Erythroblast (primary cell): Measurements from ENCODE around the gene SLC6A11.

Experiments
- DNase-seq, 2 experiments: peaks; one replicate each; lab custom pipeline; 2025; lab: John Stamatoyannopoulos, UW
- GATA1 ChIP-seq: IDR thresholded peaks from 2 replicates; pipeline ENCODE4 v1.6.1; 2011; ENCODE audit warnings: low read depth, mild to moderate bottlenecking, control low read depth, low read length, moderate library complexity
- POLR2A ChIP-seq: IDR thresholded peaks from 2 replicates; pipeline ENCODE4 v1.6.1; 2011; ENCODE audit warnings: mild to moderate bottlenecking, low read length

SLC6A11 gene

DNA sequence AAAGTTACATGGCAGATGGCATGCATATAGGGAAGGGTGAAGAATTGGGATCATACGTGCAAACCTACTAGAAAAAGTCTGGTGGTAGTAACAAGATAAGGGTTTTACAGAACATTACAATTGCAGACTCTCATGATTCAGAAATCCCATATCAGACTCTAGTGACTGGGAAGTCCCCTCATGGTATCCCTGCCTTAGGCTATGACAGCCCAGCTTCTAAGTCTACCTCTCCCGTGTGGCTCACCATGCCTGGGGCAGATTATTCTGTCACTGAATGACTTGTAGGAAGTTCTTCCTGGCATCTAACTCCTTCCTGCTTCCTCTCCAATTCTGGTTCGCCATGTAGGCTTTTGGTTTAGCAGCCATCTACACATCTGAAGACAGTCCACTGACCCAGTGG is 5.7 kb upstream of the SLC6A11 start:
- no peak for DNase-seq
- TF ChIP-seq POLR2A (no peak), GATA1 (no peak)

DNA sequence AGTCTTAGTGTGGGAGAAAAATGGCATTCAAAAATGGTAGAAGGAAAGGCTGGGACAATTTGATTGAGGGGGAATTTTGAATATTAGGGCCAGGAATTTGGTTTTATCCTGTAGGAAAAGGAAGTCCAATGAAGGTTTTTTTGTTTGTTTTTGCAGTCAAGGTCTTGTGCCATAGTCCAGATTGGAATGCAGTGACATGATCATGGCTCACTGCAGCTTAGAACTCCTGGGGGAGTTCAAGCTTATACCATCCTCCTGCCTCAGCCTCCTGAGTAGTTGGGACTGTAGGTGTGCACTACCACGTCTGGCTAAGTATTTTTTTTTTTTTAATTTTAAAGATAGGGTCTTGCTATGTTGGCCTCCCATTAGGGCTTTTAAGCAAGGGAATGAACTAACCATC is 2.6 kb upstream of the SLC6A11 start:
- no peak for DNase-seq
- no peak for TF ChIP-seq GATA1
- TF ChIP-seq POLR2A: no peak

- no peak for DNase-seq
- TF ChIP-seq GATA1 (no peak), POLR2A (no peak)
Measured at GRCh38 chr3:10814623-10815022, 1.4 kb upstream of the SLC6A11 start.

DNA sequence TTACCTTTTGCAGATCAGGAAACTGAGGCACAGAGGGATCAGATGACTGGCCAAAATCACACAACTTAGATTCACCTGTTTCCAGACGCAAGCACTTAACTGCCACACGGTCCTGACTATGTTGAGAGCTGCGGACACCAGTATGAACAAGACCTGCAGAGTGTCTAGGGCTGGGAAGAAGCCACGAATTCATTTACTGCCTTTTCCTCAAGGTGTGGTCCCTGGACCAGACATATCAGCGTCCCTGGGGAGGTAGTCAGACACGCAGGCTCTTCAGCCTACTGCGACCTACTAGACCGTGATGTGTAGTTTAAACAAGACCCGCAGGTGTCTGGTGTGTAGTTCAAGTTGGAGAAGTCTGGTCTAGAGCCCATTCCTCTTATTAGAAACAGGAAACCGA is 541 bp upstream of the SLC6A11 start:
- no peak for DNase-seq
- no peak for TF ChIP-seq GATA1
- TF ChIP-seq POLR2A: no peak

- TF ChIP-seq GATA1: no peak
- TF ChIP-seq POLR2A: no peak
- no peak for DNase-seq
Measured at GRCh38 chr3:10816863-10817253, 830 bp downstream of the SLC6A11 start.

DNA sequence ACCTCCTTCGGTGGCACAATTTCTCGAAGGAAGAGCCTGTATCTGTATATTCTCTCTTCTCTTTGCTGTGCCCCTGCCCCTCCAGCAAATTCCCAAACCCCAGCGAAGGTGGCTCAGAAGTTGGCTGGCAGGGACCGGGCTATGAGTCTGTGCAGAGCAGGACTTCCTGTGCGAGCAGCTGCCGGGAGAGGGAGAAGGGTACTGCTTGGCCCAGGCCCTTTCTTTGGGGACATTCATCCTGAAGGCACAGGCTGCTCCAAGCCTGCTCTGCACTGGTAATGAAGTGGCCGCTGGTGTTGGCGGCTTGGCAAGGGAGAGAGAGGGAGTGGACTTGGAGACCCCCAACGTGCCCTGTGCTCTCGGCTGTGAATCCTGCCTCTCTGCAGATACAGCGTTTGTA is 1.5 kb downstream of the SLC6A11 start:
- TF ChIP-seq GATA1: no peak
- no peak for TF ChIP-seq POLR2A

GRCh38 chr3:10822055-10822454 is 6.0 kb downstream of the SLC6A11 start:
- TF ChIP-seq GATA1 (no peak), POLR2A (no peak)

More for the DNA sequence above, 1.5 kb downstream of the SLC6A11 start:
- no peak for DNase-seq

DNA sequence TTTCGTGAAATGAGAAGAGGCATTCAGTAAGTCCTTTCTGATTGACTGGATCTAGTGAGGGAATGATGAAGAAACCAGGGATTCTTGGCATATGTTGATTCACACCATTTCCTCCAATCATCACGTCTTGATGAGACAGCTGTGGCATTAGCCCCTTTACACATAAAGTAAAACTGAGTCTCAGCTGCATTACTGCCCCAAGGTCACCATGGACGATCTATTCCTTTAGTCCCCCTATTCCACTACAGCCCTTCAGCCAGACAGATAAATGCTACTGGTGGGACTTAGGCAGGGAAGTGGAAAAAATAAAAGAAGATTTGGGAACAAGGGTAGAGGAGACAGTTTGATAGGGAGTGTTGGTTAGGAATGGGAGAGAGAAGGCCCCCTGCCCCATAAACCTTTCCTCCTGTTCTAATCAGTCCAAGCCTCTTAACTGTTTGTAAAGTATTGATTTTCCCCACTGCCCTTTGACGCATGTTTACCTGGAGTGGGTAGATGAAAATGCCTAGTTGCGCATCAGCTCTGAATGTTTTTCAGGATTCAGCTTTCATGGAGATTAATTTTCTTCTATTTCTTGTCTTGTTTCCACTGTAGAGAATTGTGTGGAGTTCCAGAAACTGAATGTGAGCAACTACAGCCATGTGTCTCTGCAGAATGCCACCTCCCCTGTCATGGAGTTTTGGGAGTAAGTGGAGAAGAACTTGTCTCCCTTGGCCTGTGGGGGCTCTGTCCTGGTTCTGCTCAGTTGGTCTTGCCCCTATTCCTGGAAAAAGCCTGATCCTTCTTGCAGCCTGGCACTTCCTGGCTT is 6.9 kb downstream of the SLC6A11 start:
- DNase-seq: no peak
- no peak for TF ChIP-seq GATA1
- no peak for TF ChIP-seq POLR2A

More at GRCh38 chr3:10822055-10822454, 6.0 kb downstream of the SLC6A11 start:
- DNase-seq: no peak

DNA sequence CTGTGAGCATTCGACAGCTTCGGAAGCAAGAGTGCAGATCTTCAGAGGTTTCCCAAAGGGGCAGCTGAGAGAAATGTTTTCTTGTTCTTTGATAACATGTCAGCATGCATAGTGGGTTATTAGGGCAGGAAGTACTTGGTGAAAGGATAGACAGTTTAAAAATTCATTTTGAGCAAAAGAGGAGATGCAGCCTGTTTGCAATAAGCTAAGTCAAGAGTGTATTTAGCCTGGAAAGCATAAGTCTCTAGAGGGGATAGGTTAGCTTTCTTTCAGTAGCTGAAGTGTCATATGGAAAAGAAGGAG is 7.4 kb downstream of the SLC6A11 start:
- TF ChIP-seq POLR2A (no peak), GATA1 (no peak)
- no peak for DNase-seq

GRCh38 chr3:10824468-10824867 is 8.4 kb downstream of the SLC6A11 start:
- no peak for DNase-seq
- no peak for TF ChIP-seq GATA1
- no peak for TF ChIP-seq POLR2A

DNA sequence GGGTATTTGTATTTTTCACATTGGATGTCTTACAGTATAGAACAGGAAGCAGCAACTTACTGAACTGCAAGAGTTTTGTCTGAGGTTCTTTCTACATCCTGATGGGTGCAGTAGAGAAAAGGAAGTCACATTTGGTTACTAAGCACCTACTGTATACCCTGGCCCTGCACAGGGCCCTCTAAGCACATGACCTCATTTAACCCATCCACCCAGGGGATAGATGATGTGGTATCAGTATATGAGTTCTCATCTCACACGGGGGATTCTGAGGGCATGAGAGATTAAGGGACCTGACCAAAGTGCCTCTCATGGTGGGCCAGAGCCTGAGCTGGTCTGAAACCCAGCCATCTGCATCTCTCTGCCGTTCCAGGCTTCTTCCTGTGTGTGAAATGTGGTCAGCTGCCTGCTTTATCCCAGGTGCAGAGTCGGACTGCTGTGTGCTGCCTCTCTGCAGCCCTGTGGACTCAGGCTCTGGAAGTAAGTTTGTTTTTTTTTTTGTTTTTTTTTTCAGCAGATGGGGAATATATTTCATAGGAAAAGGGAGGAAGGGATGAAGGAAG is 17.9 kb downstream of the SLC6A11 start:
- DNase-seq: no peak
- no peak for TF ChIP-seq POLR2A
- TF ChIP-seq GATA1: no peak

DNA sequence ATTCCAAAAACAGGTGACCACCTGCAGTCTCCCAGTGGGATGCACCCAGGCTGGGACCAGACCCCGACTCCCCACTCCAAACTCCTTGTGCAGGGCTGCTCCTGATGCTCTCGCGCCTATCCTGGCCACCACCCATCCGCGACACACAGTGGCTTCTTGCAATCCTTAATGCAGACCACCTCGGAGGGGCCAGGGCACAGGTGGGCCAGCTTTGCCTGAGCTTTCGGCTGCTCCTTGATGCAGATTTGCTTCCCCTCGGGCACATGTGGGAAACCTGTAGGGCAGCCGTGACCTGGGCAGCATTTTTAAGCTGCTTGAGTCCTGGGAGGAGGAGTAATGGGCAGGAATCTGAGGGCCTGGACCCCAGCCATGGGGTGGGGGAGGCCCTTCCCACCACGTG is 18.9 kb downstream of the SLC6A11 start:
- TF ChIP-seq GATA1: no peak
- no peak for TF ChIP-seq POLR2A
- no peak for DNase-seq

DNA sequence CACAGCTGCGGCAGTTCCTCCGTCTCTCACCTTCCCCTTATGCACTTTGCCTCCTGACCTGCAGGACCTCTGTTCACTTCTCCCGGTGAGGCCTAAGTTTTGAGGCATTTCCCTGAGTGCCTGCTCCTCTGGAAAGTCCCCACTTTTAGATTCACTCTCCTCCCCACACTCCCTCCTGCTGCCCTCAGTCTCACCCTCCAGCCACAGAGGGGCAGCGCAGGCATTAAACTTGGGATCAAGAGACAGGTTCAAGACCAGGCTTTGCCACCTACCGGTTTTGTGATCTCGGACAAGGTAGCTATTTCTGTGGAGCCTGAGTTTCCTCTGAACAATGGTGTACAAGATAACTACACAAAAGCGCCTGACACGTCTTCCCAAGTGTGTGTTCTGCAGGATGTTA is 19.4 kb downstream of the SLC6A11 start:
- no peak for TF ChIP-seq POLR2A
- no peak for TF ChIP-seq GATA1
- DNase-seq: no peak

DNA sequence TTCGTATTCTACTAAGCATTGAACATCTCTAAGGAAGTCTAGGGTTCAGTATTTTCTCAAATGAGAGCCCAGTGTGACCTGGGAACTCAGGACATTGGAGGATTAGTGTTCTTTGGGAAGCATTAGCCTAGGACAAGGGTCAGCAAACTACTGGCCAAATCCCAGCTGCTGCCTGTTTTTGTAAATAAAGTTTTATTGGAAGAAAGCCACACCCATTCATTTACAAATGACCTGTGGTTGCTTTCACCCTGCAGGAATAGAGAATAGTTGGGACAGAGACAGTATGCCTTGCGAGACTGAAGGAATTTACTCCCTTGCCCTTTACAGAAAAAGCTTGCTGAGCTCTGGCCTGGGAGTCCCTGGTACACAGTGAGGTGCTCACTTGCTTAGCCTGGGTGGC is 20.6 kb downstream of the SLC6A11 start:
- TF ChIP-seq POLR2A: no peak
- DNase-seq: no peak

GRCh38 chr3:10837849-10838248 is 21.8 kb downstream of the SLC6A11 start:
- DNase-seq: no peak
- TF ChIP-seq POLR2A (no peak), GATA1 (no peak)
